GM18519 (cell line): Measurements from ENCODE around the gene ITPR1.

ENCODE experiments used
- ATAC-seq: cut with Tn5 transposase; IDR thresholded peaks from one replicate; pipeline ENCODE4 v1.9.1; 2021; ENCODE audit warnings: mild to moderate bottlenecking, moderate library complexity; ENCODE audit not compliant: unreplicated experiment, low FRiP score

The ITPR1 gene

DNA sequence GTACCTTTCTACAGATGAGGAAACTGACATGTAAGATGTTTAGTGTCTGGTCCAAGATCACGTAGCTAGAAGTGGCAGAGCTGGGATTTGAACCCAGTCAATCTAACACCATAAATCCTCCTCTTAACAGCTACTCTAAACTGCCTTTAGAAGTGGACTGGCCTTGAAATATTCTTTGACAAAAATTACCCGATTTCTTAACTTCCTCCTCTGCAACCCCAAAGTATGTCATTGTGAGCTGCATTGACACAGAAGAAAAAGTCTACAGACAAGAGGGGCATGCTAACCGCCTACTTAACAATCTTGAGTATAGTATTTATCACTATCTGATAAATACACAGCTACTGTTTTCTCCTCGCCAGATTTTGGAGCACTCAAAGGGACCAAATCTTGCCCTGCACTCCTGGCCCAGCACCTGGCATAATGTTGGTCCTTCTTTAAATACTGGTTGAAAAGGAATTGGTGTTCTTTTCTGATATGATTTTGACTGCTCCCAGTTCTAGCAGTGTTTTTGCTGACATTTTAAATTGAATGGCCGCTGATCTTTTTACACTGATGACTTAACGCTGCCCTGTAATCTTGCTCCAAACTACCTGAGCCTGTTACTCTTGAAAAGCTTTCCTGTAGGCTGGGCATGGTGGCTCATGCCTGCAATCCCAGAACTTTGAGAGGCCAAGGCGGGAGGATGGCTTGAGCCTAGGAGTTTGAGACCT lies 36.9 kb downstream of the ITPR1 start:
- ATAC-seq = no peak

DNA sequence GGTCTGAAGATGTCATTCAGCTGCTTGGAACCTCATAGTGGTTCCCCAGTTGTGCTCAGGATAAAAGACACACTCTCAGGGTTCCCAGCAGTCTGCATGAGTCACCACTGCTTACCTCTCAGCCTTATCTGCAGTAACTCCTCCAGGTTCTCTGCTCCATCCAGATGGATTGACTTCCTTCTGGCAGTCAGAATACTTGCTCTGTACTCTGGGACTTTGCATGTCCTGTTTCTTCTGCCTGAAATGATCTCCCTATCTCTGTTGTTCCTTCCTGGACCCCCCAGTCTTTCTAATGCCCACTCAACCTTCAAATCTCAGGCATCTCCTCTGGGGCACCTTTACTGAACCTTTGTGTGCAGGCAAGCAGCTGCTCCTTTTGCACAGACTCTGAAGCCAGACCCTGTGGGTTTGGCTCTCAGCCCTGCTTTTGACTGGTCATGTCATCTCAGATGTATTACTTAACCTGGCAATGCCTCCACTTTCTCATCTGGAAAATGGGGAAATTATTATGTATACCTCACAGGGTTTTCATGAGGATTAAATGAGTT lies 38.4 kb downstream of the ITPR1 start:
- no peak for ATAC-seq

DNA sequence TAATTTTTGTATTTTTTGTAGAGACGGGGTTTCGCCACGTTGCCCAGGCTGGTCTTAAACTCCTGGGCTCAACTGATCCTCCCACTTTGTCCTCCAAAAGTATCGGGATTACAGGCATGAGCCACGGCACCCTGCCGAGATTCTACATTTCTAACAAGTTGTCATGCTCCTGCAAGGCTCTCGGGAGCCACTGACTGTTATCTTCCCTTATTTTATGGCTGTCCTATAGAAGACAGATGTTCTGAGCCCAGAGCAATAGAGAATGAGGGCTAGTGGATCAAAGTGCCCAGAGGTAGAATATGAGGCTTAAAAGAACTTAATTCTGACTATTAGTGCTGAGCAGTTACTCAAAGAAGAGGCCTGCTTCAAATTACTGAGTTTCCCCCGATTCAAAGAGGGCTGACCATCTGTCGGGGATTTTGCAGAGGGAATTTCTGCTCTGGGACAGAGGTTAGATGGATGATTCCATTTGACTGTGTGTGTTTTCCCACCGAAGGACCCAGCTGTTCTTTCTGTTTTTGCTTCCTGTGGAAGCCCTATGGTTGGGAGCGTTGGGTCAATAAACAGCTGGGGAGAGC lies 39.5 kb downstream of the ITPR1 start:
- no peak for ATAC-seq

DNA sequence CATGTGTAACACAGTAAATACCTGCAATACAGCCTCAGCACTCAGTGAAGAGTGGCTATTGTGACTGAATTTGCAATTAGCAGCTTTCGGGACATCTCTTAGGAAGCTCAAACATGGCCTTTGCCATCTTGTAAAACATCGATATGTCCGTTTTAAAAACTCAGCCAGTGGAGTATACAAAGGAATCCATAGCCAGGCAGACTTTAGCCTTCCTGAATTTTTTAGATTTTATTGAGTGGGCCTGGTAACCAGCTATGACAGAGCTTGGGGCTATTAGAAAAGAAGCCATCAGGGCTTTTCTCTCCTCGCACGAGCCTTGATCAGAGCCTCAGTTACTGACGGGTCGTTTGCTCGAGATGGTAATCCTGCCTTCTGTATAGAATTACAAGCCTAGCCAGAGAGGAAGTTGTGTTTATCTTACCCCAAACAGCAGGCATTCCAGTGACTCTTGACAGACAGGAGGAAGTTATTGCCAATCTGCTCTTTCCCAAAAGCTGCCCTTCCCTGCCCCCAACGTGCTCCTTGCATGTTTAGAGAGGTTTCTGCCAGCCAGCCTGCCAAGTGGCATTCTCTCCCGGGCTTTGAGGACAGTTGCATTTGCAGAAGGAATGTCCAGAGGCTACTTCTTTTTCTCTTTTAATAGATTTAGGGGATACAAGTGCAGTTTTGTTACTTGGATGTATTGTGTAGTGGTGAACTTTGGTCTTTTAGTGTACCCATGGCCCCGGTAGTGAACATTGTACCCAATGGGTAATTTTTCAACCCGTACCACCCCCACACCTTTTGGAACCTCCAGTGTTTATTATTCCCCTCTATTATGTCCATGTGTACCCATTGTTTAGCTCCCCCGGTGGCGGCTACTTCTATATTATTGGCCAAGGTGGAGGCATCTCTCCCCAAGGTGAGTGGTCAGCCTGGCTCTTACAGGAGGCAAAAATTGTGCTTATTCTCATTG lies 40.6 kb downstream of the ITPR1 start:
- no peak for ATAC-seq

DNA sequence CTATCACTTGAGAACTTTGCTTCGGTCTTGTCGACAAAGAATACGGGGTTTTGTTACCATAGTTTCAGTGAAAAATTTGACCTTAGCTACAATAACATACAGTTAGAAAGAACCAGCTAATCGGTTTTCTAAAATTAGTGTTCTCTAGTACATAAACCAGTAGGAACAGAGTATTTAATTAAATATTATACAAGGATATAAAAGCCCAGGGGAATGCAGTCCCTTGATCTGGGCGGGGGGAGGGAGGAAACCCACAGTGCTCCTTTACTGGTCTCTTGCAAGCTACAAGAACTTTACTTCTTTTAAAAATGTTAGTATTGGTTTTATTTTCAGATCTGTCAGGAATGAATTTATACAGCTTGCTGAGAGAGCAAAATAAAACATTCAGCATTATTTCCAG lies 41.8 kb downstream of the ITPR1 start:
- no peak for ATAC-seq

DNA sequence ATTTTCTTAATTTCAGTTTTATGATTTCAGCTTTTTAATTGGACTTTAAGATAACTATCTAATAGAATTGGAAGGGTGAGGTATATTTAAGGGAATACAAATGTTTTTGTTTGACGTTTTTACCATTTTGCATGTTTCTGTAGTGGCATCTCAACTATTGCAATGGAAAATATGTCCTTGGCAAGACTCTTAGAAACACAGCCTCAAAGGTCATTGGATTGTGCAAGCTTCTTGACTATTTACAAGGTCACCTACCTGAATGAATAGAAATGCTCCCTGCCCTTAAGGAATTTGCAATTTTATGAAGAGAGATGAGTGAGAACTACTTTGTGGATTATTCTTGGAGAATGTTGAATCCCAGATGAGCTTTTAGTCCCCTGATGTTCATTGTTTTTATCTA lies 43.1 kb downstream of the ITPR1 start:
- no peak for ATAC-seq

DNA sequence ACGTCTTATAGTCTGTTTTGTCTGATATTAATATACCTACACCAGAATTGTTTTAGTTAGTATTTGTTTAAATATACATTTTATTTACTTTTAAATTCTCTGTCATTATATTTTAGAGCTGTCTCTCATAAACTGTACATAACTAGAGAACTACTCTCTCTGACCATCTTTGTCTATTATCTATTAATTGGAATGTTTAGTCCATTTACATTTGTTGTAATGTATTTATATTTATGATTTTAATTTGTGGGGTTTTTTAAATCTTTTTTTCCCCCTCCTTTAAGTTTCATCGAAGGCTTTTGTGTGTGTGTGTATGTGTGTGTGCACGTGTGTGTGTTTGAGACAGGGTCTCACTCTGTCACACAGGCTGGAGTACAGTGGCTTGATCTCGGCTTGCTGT lies 47.1 kb downstream of the ITPR1 start:
- ATAC-seq = no peak

DNA sequence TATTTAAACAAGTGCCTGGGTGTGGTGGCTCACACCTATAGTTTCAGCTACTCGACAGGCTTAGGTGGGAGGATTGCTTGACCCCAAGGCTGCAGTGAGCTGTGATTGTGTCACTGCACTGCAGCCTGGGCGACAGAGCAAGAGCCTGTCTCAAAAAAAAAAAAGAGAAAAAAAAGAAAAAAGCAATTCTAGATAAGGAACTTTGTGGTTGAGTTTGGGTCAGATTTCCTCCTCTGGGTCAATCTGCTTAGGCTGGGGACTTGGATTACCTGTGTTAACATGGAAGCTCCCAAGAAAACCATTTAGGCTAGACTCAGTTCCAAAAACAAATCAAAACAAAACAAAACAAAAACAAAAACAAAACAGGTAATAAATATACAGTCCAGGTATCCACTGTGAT lies 50.0 kb downstream of the ITPR1 start:
- no peak for ATAC-seq

DNA sequence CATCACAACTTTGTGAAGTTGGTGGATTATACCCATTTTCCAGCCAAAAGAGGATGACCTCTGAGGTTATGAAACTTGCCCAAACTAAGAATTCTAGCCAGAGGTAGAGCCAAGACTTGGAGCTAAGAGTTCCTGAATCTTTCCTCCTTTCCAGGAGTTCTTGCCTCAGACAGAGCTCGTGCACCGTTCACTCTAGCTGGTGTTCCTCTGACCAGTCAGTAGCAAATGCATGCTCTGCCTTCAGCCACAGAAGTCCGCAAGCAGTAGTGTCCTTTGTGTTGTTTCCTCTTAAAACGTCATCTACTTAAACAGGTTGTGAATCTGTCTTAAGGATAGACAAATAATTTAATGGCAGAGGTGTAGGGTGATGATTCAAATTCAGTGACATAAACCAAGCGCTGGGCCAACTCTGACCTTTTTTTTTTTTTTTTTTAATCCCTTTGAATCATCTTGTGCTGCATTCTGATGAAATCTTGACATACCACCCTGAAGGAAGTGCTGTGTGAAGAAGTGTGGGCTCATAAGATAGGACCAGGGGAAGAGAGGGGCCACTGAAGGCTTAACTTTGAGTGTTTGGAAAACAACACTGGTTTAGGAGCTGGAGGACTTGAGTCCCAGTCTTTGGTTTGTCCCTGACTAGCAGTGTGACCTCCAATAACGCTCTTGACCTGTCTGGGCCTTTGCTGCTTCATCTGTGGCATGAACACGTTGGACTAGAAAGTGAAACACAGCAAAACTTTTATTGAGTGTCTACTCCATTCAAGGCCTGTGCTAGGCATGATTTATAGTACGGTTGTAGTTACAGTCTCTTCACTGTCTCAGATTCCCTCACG lies 53.4 kb downstream of the ITPR1 start:
- no peak for ATAC-seq

DNA sequence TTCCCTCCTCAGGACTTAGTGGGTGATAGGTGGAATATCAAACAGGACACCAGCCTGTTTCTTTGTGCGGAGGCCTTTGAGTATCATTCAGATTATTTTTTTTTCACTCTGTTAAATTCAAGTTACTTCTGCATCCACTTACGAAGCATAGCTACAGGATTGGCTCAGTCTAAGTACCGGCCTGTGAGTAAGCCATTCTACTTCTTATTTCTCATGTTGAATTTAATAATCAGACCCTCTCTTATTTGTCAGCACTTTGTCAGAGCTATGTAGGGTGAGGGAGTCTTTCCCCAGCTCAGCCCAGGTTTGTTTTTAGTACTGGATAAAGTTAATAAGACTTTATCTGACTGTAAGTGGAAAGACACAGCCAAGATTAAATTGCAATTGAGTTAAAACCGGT lies 54.7 kb downstream of the ITPR1 start:
- no peak for ATAC-seq

DNA sequence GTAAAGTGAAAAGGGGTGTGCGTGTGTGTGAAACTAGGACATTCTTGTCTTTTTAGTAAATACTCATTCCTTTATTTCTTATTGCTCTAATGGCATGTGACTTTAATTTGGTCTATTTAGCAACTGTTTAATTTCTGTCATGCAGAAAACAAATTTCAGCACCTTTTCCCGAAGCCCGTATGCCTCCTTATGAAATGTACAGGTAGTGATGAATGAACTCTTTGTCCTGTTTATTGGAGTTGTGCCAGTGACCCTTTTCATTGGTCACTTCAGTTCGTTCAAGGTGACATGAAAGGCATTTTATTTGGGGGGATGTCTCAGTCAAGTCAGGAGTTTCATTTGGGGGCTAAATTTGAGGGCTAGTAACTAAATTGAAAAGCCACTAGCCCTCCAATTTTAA lies 55.2 kb downstream of the ITPR1 start:
- no peak for ATAC-seq

DNA sequence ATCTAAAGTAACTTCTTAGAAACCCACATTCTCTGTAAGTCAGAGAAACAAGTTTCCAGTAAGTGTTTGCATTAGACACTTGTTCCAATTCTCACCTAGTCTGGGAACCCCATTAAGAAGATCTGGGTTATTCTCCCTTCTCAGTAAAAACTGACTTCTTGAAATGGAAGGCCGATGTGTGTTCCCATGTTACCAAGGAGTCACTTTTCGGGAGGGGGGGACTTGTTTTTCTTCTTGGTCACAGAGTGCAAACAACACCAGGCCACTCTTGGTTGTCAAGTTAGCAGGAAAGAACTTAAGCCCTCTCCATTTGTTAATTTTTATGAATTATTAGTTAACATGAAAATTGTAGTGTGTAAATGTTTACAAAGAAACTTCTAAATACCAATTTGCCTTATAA lies 55.6 kb downstream of the ITPR1 start:
- ATAC-seq = no peak

DNA sequence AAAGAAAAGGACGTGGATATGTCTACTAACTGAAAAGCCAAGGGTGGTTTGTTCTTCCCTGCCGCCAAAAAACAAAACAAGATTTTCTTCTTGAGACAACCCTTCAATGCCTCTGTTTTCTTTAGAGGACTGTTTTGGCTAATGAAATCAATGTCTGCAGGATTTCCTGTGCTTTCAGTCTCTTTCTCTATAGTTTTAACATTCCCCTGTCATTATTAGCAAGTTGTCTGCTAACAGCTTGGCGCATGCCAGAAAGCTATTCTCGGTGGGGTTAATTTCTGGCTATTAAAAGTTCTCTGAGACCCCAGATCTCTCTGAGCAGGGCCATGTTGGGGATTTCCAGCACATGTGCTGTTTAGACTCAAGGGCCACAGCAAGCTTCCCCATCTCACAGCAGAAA lies 56.7 kb downstream of the ITPR1 start:
- no peak for ATAC-seq

DNA sequence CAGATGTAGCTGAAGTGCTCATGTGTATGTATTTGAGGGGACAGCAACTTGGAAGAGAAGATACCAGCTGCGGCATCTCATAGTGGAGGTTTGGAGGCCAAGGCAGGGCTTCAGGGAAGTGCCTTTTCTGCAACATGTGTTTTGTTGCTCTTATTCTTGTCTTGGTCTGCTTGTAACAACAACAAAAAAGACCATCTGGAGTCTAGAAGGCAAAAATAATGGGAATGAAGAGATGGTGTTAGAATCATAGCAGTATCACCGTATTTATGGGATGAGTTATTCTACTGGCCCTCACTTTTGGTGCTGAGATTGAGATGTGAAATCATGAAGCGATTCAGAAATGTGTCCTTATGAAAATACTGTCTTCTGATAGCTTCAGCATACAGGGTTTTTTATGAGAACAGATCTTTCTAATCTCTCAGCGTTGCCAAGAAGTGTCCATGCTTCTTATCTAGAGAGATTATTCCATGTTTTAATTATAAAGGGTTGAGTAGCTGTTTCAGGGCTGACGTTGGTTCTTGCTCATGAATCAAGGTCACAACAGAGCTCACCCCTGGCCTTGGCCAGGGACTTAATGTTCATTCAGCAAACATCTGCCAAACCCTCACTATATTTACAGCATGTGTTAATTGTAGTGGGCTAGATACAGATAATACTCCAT lies 58.0 kb downstream of the ITPR1 start:
- no peak for ATAC-seq

DNA sequence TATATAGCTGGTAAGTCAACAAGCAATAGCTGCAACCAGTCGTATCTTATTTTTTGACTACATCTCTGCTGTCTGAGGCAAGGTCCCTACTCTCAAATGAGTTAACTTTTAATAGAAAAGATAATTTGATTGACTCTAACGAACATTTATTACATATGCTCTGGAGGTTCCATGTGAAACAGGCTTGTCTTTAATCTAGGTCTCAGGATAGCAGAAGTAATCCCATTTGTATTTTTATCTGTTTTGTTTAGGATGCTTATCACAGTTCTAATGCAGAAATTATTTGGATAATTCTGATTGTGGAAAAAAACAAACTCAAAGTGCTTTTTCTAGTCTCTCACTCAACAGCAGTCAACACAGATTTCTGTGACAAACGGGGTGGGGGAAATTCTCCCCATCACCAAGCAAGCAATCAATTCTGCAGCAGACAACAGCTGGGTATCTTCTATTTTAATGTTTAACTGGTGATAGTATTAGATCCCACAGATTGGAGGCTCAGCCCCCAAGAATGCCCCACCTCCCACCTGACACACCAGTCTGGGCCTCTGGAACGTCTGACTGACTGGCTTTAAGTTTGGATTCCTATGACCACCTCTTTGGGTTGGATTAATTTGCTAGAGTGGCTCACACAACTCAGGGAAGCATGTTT lies 58.8 kb downstream of the ITPR1 start:
- no peak for ATAC-seq

DNA sequence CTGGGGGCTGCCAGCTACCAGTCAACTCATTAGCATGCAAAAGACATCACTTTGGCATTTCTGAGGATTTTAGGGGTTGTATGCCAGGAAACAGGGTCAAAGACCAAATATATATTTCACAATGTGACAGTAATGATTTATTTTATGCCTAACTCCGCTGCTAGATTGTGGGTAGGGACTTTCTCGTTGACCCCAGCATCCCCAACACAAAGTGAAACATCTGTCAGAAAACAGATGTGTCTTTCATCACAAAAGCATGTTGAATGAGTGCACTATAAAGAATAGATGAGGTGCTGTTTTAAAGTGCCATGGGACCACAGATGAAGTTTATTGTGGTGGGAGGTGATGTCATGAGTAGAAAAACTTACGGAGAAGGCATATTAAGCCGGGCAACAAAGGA lies 59.7 kb downstream of the ITPR1 start:
- ATAC-seq = no peak

DNA sequence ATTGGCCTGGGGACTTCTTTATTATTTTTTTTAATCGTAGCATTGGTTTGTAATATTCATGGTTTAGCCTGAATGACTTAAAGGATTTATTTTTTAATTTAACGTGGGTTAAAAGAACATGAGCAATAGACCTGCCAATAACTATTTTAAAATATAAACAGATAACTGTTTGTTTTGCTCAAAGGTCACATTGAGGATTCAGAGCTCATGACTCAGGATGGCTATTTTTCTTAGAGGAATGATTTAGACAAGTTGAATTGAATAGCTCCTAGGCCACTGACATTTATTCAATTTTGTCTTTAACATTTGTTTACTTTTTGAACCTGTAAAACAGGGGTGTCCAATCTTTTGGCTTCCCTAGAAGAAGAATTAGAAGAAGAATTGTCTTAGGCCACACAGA lies 68.5 kb downstream of the ITPR1 start:
- no peak for ATAC-seq

DNA sequence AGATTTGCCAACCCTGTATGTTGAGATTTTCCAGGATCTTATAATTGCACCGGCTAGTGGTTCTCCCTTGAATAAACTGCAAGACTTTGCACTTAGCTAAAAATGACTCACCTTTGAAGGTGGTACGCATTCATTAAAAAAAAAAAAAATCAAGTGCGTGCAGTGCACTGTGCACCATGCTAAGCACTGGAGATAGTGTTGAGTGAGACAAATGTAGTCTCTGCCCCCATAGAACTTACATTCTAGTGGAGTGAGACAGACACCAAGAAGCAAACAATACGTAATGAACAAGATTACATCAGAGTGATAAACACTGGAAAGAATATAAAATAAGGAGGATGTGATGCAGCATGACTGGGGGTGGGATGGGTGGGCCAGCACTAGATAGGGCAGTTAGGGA lies 69.4 kb downstream of the ITPR1 start:
- no peak for ATAC-seq

DNA sequence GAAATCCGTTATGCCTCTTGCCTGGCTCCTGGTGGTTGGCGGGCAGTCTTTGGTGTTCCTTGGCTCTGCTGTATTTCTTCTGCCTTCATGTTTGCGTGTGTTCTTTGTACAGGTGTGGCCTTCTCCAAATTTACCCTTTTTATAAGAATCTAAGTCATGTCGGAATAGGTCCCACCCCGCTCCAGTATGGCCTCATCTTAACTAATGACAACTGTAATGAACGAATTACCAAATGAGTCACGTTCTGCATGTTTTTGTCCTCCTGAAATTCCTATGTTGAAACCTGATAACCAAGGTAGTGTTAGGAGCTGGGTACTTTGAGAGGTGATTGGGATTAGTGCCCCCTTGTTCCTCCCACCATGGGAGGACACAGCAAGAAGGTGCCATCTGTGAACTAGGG lies 71.1 kb downstream of the ITPR1 start:
- no peak for ATAC-seq
